Measurements from ENCODE around the gene ENTREP3.
"Not testable (repeated sequence)": the region's sequence is repeated elsewhere in the genome, so short reads cannot be mapped to it uniquely, and the experiment has no call there.

Gene ENTREP3

GRCh38 chr1:155255243-155256007 lies at the start of gene ENTREP3:
ENTREP3 (minus strand) TSS chr1:155255483; CDS start chr1:155254877, 606 bp downstream.
- peak; percentile 97 for DNase-seq

- no peak for DNase-seq
Observed at GRCh38 chr1:155304558-155305063, 49.3 kb upstream of the ENTREP3 start.

- DNase-seq: no peak
Observed at GRCh38 chr1:155301342-155301841, 46.1 kb upstream of the ENTREP3 start, which contains the start of gene PKLR. PKLR (minus strand) TSS chr1:155301438; CDS start chr1:155301395, 43 bp downstream.

GRCh38 chr1:155300553-155301329 lies 45.5 kb upstream of the ENTREP3 start:
- no peak for DNase-seq

GRCh38 chr1:155300024-155300423 lies 44.7 kb upstream of the ENTREP3 start:
- no peak for DNase-seq

- no peak for DNase-seq
Observed at GRCh38 chr1:155297384-155297783, 42.1 kb upstream of the ENTREP3 start.

GRCh38 chr1:155296661-155297060 lies 41.4 kb upstream of the ENTREP3 start:
- DNase-seq: no peak

GRCh38 chr1:155295942-155296267 lies 40.6 kb upstream of the ENTREP3 start:
- DNase-seq: no peak

- no peak for DNase-seq
Observed at GRCh38 chr1:155295183-155295941, 40.1 kb upstream of the ENTREP3 start.

- no peak for DNase-seq
Observed at GRCh38 chr1:155294520-155295182, 39.4 kb upstream of the ENTREP3 start.

GRCh38 chr1:155293086-155293749 lies 37.9 kb upstream of the ENTREP3 start:
- no peak for DNase-seq

GRCh38 chr1:155291006-155291405 lies 35.7 kb upstream of the ENTREP3 start:
- not testable (repeated sequence) for DNase-seq

GRCh38 chr1:155287987-155288543 lies 32.8 kb upstream of the ENTREP3 start:
- DNase-seq: no peak

- DNase-seq: no peak
Observed at GRCh38 chr1:155286544-155286943, 31.3 kb upstream of the ENTREP3 start.

- DNase-seq: no peak
Observed at GRCh38 chr1:155285631-155286044, 30.4 kb upstream of the ENTREP3 start.

GRCh38 chr1:155285063-155285462 lies 29.8 kb upstream of the ENTREP3 start:
- DNase-seq: no peak

GRCh38 chr1:155284476-155284875 lies 29.2 kb upstream of the ENTREP3 start:
- DNase-seq: no peak

GRCh38 chr1:155282488-155283091 lies 27.3 kb upstream of the ENTREP3 start:
- DNase-seq: peak; percentile 38

- DNase-seq: no peak
Observed at GRCh38 chr1:155279268-155279667, 24.0 kb upstream of the ENTREP3 start.

- DNase-seq: no peak
Observed at GRCh38 chr1:155278689-155279160, 23.4 kb upstream of the ENTREP3 start.

All from NCI-H82 (cell line).